Effector memory CD4-positive, alpha-beta T cell (primary cell): ENCODE data around the gene TTLL11.

Experiments
- DNase-seq, 3 donors: peaks; one replicate each; pipeline ENCODE4 v3.0.0-alpha.2; 2020
- H3K27ac ChIP-seq: 2 replicates; pipeline ENCODE4 v1.7.0; 2013; ENCODE audit warnings: mild to moderate bottlenecking, low read length, moderate library complexity; ENCODE audit not compliant: insufficient read depth, poor library complexity, severe bottlenecking
- H3K27me3 ChIP-seq: replicated peaks from 2 replicates; pipeline ENCODE4 v1.7.0; 2013; ENCODE audit warnings: mild to moderate bottlenecking, low read length; ENCODE audit not compliant: insufficient read depth, control insufficient read depth, poor library complexity, severe bottlenecking
- H3K36me3 ChIP-seq: 2 replicates; pipeline ENCODE4 v1.7.0; 2013; ENCODE audit warnings: mild to moderate bottlenecking, low read length, moderate library complexity; ENCODE audit not compliant: control insufficient read depth, insufficient read depth
- H3K4me1 ChIP-seq: 2 replicates; pipeline ENCODE4 v1.7.0; 2013; ENCODE audit warnings: low read length, mild to moderate bottlenecking; ENCODE audit not compliant: control insufficient read depth, insufficient read depth, poor library complexity, severe bottlenecking
- H3K4me3 ChIP-seq: 2 replicates; pipeline ENCODE4 v1.7.0; 2013; ENCODE audit warnings: low read length, low read depth, mild to moderate bottlenecking; ENCODE audit not compliant: insufficient read depth, poor library complexity, severe bottlenecking
- H3K9me3 ChIP-seq: 2 replicates; pipeline ENCODE4 v1.7.0; 2013; ENCODE audit warnings: mild to moderate bottlenecking, low read length, moderate library complexity; ENCODE audit not compliant: control insufficient read depth

TTLL11 gene

DNA sequence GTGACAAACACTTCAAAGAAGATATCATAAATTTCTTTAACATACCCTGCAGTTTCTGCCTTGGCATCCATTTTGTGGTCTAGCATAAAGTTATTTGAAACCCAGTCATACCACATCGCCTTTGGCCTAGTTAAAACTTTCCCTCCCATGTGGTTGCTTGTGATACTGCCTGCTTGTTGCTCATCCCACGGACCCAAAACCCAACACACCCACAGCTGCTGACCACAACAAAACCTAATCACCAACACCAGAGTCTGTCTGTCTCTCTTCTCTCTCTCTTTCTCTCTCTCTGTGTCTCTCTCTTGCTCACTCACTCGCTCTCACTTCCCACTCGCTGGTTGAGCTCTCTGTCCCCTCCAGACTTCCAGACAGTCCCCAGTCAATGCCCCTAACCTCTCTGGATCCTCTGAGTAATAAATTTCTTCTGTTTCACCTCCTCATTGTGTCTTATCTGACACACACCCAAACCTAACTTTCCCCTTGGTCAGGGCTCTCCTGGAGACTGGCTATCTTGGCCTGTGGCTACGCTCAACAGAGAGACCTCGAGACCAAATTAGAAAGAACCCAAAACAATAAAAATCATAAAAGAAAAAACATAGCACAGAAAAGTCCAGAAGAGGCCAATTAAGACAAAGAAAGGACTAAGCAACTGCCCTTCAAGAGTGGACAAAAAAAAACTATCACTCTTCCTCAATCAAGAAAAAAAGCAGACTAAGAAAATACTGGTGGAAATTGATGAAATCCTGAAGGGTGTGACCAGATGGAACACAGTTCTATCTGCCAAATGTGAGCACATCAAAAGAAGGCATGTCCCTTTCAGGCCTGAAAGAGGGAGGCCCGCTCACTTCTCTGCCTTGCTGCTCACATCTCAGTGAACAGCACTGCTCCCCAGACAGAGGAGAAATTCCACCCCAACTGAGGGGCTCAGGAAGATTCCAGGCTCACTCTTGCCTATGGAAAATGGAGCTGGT, 41.5 kb downstream of the TTLL11 start:
- H3K36me3 ChIP-seq: no peaks in the 10 kb centered on the region
- no peak for DNase-seq
- no peaks in the 10 kb centered on the region for H3K27me3 ChIP-seq
- no peak overlapping the region for H3K4me3 ChIP-seq
- no peaks in the 10 kb centered on the region for H3K9me3 ChIP-seq
- H3K4me1 ChIP-seq: no peaks in the 10 kb centered on the region
- no peak overlapping the region for H3K27ac ChIP-seq

DNA sequence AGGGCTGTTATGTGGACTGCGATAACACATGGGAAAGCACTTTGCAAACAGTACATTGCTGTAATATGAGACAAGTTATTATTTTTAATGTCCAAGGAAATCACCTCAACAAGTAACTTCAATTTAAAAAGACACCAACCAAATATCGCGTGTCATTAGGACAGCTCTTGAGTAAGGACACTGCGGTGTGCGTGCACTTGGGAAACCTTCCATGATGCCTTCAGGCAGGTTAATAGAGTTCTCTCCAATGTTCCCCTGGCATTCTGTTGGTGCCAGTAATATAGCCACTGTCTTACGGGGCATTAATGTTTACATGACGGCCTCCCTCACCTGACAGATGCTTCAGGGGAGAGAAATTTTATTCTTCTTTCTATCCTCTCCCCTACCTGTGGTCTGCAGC, 42.9 kb downstream of the TTLL11 start:
- H3K9me3 ChIP-seq: no peaks in the 10 kb centered on the region
- DNase-seq: no peak
- H3K4me1 ChIP-seq: no peaks in the 10 kb centered on the region
- H3K4me3 ChIP-seq: no peak overlapping the region
- H3K27me3 ChIP-seq: no peaks in the 10 kb centered on the region
- H3K36me3 ChIP-seq: no peaks in the 10 kb centered on the region
- H3K27ac ChIP-seq: no peak overlapping the region

DNA sequence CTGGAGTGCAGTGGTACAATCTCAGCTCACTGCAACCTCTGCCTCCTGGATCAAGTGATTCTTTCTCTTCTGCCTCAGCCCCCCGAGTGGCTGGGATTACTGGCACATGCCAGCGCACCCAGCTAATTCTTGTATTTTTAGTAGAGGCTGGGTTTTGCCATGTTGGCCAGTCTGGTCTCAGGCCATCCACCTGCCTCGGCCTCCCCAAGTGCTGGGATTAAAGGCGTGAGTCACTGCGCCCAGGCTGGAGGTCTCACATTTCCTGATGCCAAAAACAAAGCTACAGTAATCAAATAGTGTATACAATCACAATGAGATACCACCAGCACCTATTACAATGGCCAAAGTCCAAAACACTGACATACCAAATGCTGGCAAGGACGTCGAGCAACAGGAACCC, 51.1 kb downstream of the TTLL11 start:
- H3K36me3 ChIP-seq: peaks cover 7% of the 10 kb centered on the region
- DNase-seq: no peak
- H3K27me3 ChIP-seq: no peaks in the 10 kb centered on the region
- no peaks in the 10 kb centered on the region for H3K4me1 ChIP-seq
- H3K4me3 ChIP-seq: no peak overlapping the region
- H3K27ac ChIP-seq: no peak overlapping the region
- no peaks in the 10 kb centered on the region for H3K9me3 ChIP-seq

DNA sequence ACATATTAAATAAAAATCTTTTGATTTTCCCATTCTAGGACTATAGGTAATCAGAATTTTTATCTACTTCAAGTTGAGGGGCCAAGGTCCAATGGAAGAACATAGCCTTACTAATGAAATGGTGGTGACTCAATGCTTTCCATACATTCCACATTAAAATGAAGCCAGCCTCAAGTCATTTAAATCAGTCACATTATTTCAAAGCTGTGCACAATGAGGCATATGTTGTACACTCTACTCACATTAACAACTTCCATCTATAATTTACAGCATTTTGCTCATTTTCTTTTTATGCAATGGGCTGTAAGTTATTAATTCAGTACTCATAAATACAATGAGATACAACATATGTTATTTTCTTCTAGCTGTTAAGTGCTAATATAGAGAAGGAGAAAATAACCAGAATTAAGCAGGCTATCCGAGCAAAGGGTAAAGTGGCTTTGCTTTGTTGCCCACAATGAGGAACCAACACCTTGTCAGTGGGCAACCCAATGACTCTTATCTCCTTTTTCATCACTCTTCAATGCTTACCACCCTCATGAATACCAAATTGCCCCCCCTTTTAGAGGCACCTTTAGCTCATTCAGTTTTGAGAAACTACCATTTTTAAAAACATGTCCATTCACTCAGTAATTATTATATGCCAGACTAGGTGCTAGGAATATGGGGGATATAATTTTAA, 52.4 kb downstream of the TTLL11 start:
- Histone ChIP-seq H3K9me3 (no peaks in the 10 kb centered on the region), H3K27ac (no peak overlapping the region), H3K36me3 (peaks cover 7% of the 10 kb centered on the region), H3K4me1 (no peaks in the 10 kb centered on the region), H3K4me3 (no peak overlapping the region), H3K27me3 (no peaks in the 10 kb centered on the region)
- no peak for DNase-seq

DNA sequence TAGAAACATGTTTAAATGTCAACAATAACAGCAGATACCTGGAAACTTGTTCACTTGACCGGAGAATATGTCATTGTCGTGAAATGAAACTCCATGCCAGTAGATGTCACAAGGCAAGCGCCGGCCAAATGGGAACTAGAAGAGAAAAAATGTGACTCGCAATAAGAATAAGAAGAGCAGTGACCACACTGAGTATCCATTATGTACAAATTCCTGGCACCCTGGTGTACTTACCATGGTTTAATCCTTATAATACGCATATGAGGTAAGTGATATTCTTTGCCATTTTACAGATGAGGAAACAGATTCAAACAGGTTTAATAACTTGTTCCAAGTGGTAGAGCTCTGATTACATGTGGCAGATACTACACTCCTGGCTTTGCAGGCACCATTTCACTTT, 53.9 kb downstream of the TTLL11 start:
- H3K4me1 ChIP-seq: no peaks in the 10 kb centered on the region
- H3K27me3 ChIP-seq: no peaks in the 10 kb centered on the region
- no peak overlapping the region for H3K4me3 ChIP-seq
- DNase-seq: no peak
- peaks cover 10% of the 10 kb centered on the region for H3K36me3 ChIP-seq
- no peaks in the 10 kb centered on the region for H3K9me3 ChIP-seq
- H3K27ac ChIP-seq: no peak overlapping the region

DNA sequence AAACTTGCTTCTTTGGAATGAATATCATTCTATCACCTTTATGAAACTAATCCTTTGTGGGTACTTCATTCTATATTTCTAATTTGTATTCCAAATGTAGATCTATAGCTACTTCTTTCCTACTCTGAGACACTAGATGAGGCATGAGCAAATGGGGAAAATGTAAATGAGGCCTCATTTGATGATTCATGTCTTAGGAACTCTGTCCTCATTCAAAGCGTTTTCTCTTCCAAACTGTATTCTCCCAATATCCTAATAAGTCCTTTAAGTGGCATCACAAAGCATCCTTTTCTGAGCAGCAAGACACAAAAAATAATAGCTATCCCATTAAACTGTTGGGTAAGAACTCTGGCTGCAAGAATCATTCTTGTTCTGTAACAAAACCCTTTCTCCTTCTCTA, 56.1 kb downstream of the TTLL11 start:
- no peak overlapping the region for H3K27ac ChIP-seq
- peaks cover 10% of the 10 kb centered on the region for H3K36me3 ChIP-seq
- H3K4me3 ChIP-seq: no peak overlapping the region
- no peak for DNase-seq
- H3K9me3 ChIP-seq: no peaks in the 10 kb centered on the region
- no peaks in the 10 kb centered on the region for H3K27me3 ChIP-seq
- no peaks in the 10 kb centered on the region for H3K4me1 ChIP-seq

DNA sequence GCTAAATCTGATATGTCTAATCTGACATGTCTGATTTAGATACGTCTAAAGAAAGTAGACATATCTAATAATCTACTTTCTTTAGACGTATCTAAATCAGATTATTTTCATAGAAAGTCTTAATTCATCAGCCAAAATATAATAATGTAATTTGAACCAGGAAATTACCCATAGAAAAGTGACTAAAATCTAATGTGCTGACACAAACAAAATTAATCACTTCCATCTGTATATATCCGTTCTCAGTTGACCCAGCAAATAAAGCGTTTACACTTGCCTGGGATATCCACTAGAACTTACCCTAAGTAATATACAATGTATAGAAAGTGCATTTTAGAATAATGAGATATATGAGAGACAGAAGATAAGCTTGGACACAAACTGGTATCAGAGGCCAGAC, 56.7 kb downstream of the TTLL11 start:
- Histone ChIP-seq H3K4me3 (no peak overlapping the region), H3K36me3 (peaks cover 13% of the 10 kb centered on the region), H3K9me3 (no peaks in the 10 kb centered on the region), H3K4me1 (no peaks in the 10 kb centered on the region), H3K27me3 (no peaks in the 10 kb centered on the region), H3K27ac (no peak overlapping the region)
- DNase-seq: no peak

DNA sequence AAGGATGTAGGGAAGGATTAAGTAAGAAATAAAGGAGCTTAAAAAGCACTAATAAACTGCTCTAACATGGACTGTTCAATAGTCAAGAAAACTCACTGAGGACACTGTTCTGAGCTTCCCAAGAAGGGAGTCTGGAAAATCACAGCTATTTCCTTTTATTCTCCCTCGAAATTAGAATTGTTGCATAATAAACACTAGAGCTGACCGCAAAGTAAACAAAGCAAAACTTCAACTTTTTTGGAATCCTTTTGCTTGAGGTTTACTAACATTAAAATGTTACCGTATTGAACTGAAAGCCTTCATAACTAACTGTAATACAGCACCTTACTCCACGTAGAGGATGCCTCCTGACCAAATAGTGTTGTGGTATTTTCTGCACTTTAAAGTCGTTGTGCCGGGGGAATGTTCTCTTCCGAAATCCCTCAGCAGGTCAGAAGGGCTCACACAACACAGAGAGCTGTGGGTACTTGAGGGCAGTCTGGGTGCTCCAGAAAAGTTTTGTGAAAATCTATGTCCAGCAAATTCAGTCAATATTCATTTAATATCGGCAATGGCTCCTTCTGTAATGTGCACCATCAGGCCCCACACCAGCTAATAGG, 59.2 kb downstream of the TTLL11 start:
- H3K27me3 ChIP-seq: no peaks in the 10 kb centered on the region
- H3K27ac ChIP-seq: no peak overlapping the region
- no peak overlapping the region for H3K4me3 ChIP-seq
- H3K4me1 ChIP-seq: no peaks in the 10 kb centered on the region
- DNase-seq: no peak
- no peaks in the 10 kb centered on the region for H3K9me3 ChIP-seq
- H3K36me3 ChIP-seq: peaks cover 9% of the 10 kb centered on the region

DNA sequence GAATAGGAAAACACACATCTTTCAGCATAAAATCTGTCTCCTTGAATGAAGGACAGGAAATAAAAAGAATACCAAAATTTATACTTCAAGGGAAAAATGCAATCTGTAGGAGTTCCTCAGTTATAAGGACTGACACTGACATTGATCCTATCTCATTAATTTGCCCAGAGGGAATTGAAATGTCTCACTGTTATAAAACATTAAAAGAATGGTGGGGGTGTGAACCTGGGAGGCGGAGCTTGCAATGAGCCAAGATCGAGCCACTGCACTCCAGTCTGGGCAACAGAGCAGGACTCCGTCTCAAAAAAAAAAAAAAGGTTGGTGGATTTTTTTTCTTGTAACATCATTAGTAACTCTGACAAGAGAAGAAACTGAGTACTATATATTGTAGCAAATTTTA, 60.8 kb downstream of the TTLL11 start:
- Histone ChIP-seq H3K9me3 (no peaks in the 10 kb centered on the region), H3K36me3 (peaks cover 7% of the 10 kb centered on the region), H3K27me3 (no peaks in the 10 kb centered on the region), H3K4me3 (no peak overlapping the region), H3K27ac (no peak overlapping the region), H3K4me1 (no peaks in the 10 kb centered on the region)
- DNase-seq: no peak

DNA sequence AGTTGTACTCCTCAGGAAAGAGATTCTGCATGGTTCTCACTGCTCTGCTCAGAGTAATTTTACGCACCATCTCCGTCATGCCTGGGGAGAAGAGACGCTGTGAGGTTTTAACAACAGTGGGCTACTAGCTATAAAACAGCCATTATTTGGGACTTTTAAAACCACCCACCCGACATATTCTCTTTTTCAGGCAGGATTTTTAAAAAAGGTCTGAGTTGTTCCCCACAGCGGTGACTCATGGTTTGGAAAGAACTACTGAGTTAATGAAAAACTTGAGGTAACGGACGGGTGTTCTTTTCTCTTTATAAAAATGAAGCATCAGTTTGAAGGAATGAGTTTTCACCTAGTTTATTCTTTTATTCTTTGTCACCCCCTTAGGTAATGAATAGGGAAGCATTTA, 61.3 kb downstream of the TTLL11 start:
- no peaks in the 10 kb centered on the region for H3K9me3 ChIP-seq
- H3K27me3 ChIP-seq: no peaks in the 10 kb centered on the region
- H3K4me1 ChIP-seq: no peaks in the 10 kb centered on the region
- peaks cover 7% of the 10 kb centered on the region for H3K36me3 ChIP-seq
- DNase-seq: no peak
- H3K27ac ChIP-seq: no peak overlapping the region
- H3K4me3 ChIP-seq: no peak overlapping the region
